Nephron (organoid): ENCODE results near the gene CCDC154.
A peak's percentile ranks its signal among the peaks of the same experiment; 100 is the strongest.

Experiments used
- H3K27ac Mint-ChIP-seq, 3 experiments: 2 replicates each; pipeline ENCODE4 v1.8.0; 2020; ENCODE audit warnings: mixed read lengths in 3 of 3, mild to moderate bottlenecking in 2 of 3, moderate library complexity in 1 of 3
- H3K27me3 Mint-ChIP-seq: 2 replicates; pipeline ENCODE4 v1.8.0; 2021; ENCODE audit warnings: low read depth, mild to moderate bottlenecking, moderate library complexity, mixed read lengths
- H3K36me3 Mint-ChIP-seq: 2 replicates; pipeline ENCODE4 v1.8.0; 2020; ENCODE audit warnings: low read depth, mixed read lengths
- H3K4me1 Mint-ChIP-seq: 2 replicates; pipeline ENCODE4 v1.8.0; 2020; ENCODE audit warnings: mixed read lengths
- H3K4me3 Mint-ChIP-seq, 3 experiments: 2 replicates each; pipeline ENCODE4 v1.8.0; 2020; ENCODE audit warnings: mild to moderate bottlenecking in 3 of 3, mixed read lengths in 3 of 3, moderate library complexity in 2 of 3
- H3K9me3 Mint-ChIP-seq: 2 replicates; pipeline ENCODE4 v1.8.0; 2020; ENCODE audit warnings: mixed read lengths
- TF ChIP-seq, protein P1 (sequence below), 3 experiments: fragments of 200-600 bp; sonication (generic); IDR thresholded peaks; one replicate each; pipeline ENCODE4 v1.5.0; 2021; ENCODE audit warnings: antibody characterized with exemption in 3 of 3; ENCODE audit not compliant: unreplicated experiment in 3 of 3

CCDC154 gene

DNA sequence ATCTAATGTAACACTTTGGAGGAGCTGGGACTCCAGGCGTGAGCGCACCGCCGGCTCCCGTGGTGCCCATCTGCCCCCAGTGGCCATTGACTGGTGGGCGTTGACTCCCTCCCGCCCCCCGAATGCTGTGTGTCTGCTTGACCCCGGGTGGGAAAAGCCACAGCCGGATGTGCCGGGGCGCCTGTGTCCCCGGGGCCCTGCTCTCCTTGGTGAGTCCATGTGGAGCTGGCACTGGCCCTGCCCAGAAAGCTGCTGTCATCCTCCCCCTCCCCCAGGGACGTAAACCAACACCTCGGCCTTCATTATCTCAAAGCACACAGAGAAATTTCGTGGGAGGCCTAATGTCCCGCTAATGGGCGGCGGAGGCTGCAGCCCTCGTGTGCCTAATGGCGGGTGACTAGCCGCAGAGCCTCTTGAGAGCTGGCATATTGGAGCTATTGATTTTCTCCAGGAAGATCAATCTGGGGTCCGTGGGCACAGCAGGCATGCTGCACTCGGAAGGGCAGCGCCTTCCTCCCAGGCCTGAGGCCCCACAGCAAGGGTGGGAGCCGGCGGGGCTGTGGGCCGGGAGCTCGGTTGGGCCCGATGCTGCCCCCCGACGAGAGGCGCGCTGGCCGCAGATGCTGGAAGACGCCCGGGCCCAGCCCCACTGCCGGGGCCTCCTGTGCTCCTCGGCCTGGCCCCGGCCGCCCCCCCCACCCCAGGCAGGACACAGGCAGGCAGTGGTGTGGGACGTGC lies 17.5 kb downstream of the CCDC154 start:
- Mint-ChIP-seq H3K27ac (peak overlapping the region in 2 of 3 experiments; percentile 55 to 56), H3K4me1 (no peaks in the 10 kb centered on the region), H3K36me3 (peaks cover 3% of the 10 kb centered on the region), H3K9me3 (no peaks in the 10 kb centered on the region), H3K27me3 (no peaks in the 10 kb centered on the region), H3K4me3 (peak overlapping the region in 1 of 3 experiments; percentile 43)
- TF ChIP-seq, protein P1, sequence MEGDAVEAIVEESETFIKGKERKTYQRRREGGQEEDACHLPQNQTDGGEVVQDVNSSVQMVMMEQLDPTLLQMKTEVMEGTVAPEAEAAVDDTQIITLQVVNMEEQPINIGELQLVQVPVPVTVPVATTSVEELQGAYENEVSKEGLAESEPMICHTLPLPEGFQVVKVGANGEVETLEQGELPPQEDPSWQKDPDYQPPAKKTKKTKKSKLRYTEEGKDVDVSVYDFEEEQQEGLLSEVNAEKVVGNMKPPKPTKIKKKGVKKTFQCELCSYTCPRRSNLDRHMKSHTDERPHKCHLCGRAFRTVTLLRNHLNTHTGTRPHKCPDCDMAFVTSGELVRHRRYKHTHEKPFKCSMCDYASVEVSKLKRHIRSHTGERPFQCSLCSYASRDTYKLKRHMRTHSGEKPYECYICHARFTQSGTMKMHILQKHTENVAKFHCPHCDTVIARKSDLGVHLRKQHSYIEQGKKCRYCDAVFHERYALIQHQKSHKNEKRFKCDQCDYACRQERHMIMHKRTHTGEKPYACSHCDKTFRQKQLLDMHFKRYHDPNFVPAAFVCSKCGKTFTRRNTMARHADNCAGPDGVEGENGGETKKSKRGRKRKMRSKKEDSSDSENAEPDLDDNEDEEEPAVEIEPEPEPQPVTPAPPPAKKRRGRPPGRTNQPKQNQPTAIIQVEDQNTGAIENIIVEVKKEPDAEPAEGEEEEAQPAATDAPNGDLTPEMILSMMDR (IDR thresholded peaks at IDR 0.05; ENCODE audit: unreplicated experiment in 3 of 3) = no peak

DNA sequence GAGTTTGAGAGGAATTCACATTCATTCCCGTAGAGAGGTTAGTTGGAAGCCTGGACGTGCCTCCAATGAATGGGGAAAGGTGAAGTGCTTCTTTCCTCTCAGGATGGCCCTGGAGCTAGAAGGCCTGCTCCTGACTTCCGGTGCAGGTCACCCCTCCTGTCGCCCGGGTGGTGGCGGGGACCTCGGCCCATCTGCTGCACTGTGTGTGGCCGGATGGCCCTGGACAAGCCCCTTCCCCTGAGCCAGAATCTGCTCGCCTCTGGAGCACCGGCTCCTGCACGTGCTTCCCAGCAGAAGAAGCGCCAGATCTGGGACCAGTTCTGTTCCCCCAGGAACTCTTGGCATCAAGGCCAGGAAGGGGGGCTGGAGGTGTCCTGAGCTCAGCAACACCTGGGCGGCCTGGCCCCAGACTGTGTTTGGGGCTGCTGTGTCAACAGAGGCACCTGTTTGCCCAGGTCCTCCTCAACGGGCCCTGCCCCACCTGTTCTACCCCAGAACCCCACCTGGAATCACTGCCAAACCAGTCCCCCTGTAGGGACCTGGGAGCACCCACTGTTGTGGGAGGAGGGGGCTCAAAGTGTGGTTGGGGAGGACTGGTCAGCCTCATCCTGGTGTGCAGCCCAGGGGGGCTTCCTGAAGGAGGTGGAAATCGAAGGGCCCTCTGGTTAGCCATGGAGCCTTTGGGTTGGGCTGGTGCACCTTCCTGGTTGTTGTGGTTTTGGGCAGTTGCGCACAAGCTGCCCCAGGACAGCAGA lies 18.6 kb downstream of the CCDC154 start:
- Mint-ChIP-seq H3K9me3 (no peaks in the 10 kb centered on the region), H3K36me3 (peaks cover 3% of the 10 kb centered on the region), H3K4me1 (peaks cover 5% of the 10 kb centered on the region), H3K4me3 (no peak overlapping the region), H3K27me3 (no peaks in the 10 kb centered on the region), H3K27ac (no peak overlapping the region)
- TF ChIP-seq, protein P1 (IDR thresholded peaks at IDR 0.05; ENCODE audit: unreplicated experiment in 3 of 3) = no peak

DNA sequence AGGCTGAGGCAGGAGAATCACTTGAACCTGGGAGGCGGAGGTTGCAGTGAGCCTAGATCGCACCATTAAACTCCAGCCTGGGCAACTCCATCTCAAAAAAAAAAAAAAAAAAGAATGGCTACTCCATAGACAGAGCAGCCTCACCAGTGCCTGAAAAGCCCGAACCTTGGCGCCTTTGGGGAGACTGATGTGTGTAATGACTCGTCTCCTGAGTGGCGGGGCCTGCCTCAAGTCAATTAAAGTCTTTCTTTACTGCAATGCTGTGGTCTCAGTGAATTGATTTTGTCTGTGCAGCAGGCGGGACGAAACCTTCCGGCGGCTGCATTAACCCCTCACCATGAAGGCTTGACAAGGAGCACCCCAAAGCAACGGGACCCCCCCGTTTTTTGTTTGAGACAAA lies 20.3 kb downstream of the CCDC154 start:
- Mint-ChIP-seq H3K4me3 (peak overlapping the region in 1 of 3 experiments; percentile 60), H3K36me3 (peaks cover 3% of the 10 kb centered on the region), H3K27ac (peak overlapping the region; percentile 47 to 53 (median 49)), H3K4me1 (peaks cover 9% of the 10 kb centered on the region), H3K9me3 (no peaks in the 10 kb centered on the region), H3K27me3 (no peaks in the 10 kb centered on the region)
- TF ChIP-seq, protein P1 (IDR thresholded peaks at IDR 0.05; ENCODE audit: unreplicated experiment in 3 of 3) = no peak

DNA sequence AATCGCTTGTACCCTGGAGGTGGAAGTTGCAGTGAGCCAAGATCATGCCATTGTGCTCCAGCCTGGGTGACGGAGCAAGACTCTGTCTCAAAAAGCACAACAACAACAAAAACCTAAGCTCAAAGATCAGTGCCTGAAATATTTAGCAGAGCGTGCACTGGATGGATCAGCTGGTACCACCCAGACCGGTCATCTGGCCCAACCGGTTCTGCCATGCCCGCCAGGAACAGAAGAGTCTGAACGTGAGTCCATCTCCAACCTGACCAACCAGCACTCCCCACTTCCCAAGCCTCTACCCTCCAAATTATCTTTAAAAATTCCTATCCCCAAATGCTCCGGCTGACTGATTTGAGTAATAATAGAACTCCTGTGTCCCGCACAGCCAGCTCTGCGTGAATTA lies 22.3 kb downstream of the CCDC154 start:
- Mint-ChIP-seq H3K36me3 (peaks cover 3% of the 10 kb centered on the region), H3K4me3 (peak overlapping the region; percentile 80 to 96 (median 82)), H3K4me1 (peaks cover 9% of the 10 kb centered on the region), H3K27ac (peak overlapping the region; percentile 84 to 99 (median 99)), H3K27me3 (no peaks in the 10 kb centered on the region), H3K9me3 (no peaks in the 10 kb centered on the region)
- TF ChIP-seq, protein P1 (IDR thresholded peaks at IDR 0.05; ENCODE audit: unreplicated experiment in 3 of 3) = no peak

DNA sequence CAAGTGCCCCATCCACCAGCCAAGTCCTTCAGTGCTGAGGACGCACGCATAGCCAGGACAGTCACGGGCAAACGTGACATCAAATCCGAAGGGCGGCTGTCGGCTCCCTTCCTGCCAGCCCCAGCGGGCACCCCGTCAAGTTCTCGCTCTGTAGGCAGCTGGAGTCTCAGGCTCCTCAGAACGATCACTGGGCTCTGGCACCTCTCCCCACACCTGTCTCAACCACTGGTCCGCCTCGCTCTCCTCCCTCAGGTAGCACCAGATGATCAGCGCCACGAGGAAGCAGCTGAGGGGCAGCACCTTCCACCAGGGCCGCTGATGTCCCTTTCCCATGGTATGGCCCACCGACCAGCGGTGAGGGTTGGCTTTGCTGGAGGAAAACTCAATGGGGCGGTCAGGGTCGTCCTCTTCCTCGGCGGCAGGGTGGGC lies 24.2 kb downstream of the CCDC154 start:
- Mint-ChIP-seq H3K4me3 (peak overlapping the region; percentile 96 to 98 (median 97)), H3K36me3 (peaks cover 3% of the 10 kb centered on the region), H3K27me3 (no peaks in the 10 kb centered on the region), H3K4me1 (peaks cover 9% of the 10 kb centered on the region), H3K27ac (peak overlapping the region; percentile 46 to 99 (median 96)), H3K9me3 (no peaks in the 10 kb centered on the region)
- TF ChIP-seq, protein P1 (IDR thresholded peaks at IDR 0.05; ENCODE audit: unreplicated experiment in 3 of 3) = no peak
